Transverse colon (tissue), 4 donors: ENCODE measurements around the gene IL22RA1.

Experiments
- CTCF ChIP-seq, 5 experiments: fragments of 200-600 bp in 3 of 5; fragments of 450-650 bp in 2 of 5; sonication (generic) in 3 of 5; IDR thresholded peaks; 1 replicate in 2 of 5; 2 replicates in 3 of 5; pipeline ENCODE4 v1.5.1; 2016 to 2017; ENCODE audit warnings: antibody characterized with exemption in 5 of 5, inconsistent platforms in 3 of 5, mild to moderate bottlenecking in 2 of 5, moderate library complexity in 1 of 5
- EP300 ChIP-seq: sonication (generic); formaldehyde crosslinking; IDR thresholded peaks from one replicate; pipeline ENCODE4 v1.6.1; 2017; ENCODE audit warnings: antibody characterized with exemption, low read depth
- POLR2A ChIP-seq: fragments of 450-650 bp; IDR thresholded peaks from one replicate; pipeline ENCODE4 v1.6.1; 2016; ENCODE audit warnings: antibody characterized with exemption, mild to moderate bottlenecking, moderate library complexity
- POLR2AphosphoS5 ChIP-seq, 3 donors: sonication (generic); formaldehyde crosslinking; IDR thresholded peaks; one replicate each; pipeline ENCODE4 v1.6.1; 2016; ENCODE audit warnings: antibody characterized with exemption in 3 of 3

- TF ChIP-seq POLR2A (no peak), CTCF (IDR thresholded peaks at IDR 0.05) (no peak), EP300 (no peak), POLR2AphosphoS5 (IDR thresholded peaks at IDR 0.05) (no peak)
These were observed 22.0 kb downstream of the IL22RA1 start for GRCh38 chr1:24120965-24121364.
